ENCODE results near the gene SH2B2.

DNA sequence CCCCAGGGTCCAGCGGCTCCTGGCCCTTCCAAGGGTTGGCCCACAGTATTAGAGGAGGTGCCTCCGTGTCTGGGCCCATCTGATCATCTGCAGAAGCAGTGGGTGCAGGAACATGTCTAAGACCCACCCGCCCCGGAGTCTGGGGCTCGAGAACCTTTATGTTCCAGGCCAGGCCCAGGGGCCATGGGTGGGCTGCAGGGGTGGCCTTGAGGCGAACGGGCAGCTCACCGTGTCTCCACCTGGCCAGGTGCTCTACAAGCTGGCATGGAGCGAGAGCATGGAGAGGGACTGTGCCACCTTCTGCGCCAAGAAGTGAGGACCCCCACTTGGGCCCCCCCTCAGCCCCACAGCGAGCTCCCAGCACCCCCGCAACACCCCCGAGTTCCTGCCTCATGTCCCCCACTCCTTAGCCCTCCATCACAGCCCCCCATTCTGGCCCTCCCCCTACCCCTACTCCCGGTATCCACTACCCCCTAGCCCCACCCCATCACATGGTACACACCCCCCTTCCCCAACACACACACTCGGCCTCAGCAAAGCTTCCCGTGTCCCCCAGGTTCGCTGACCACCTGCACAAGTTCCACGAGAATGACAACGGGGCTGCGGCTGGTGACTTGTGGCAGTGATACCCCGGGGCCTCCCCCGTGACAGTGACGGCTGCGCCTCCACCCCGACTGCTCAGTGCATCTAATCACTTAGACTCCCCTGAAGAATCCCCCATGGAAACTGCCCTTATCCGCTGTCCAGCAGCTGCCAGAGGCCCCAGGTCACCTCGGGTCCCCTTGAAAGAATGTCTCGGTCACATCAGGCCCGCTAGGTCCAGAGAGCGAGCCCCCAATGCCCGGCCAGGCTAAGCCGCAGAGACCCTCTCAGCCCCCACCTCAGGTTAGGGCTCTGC, 4.0 kb upstream of the SH2B2 start:
- TF ChIP-seq ZNF274 (IDR thresholded peaks at IDR 0.05; ENCODE audit: low read depth, low read length): no peak
- TF ChIP-seq YY1 (IDR thresholded peaks at IDR 0.05; ENCODE audit: insufficient read depth, insufficient read length): no peak

Measured in NT2/D1 (cell line).